GM21515 (cell line): Measurements from ENCODE around the gene HNRNPK.

ENCODE experiments used
- ATAC-seq: cut with Tn5 transposase; IDR thresholded peaks from one replicate; pipeline ENCODE4 v1.9.1; 2021; ENCODE audit not compliant: unreplicated experiment

HNRNPK gene

DNA sequence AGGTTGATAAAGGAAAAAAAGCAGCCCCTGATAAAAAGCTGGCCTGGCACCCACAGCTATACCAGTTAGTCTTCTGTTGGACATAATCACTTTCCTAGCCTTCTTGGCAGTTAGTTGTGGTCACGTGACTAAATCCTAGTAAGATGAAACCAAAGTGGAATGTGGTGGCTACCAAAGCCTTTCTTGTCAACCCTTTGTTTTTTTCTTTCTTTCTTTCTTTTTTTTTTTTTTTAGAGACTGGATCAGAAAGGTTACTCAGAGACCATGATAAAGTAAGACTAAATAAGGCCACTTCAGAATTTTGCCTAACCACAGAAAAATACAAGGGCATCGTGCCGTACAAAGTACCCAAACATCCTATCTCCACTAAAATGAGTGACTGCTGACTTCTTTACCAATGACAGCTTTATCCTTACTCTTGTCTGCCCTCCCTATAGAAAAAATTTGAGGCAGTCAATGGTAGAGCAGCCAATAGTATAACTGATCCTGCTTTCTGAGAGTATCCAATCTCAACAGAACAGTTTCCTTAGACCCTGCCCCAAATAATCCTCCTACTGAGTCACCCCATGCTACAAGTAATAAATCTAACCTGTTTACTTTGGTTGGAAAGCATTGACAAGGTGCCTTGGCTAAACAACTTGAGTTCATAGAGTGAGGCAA is 44.6 kb downstream of the HNRNPK start:
- no peak for ATAC-seq

DNA sequence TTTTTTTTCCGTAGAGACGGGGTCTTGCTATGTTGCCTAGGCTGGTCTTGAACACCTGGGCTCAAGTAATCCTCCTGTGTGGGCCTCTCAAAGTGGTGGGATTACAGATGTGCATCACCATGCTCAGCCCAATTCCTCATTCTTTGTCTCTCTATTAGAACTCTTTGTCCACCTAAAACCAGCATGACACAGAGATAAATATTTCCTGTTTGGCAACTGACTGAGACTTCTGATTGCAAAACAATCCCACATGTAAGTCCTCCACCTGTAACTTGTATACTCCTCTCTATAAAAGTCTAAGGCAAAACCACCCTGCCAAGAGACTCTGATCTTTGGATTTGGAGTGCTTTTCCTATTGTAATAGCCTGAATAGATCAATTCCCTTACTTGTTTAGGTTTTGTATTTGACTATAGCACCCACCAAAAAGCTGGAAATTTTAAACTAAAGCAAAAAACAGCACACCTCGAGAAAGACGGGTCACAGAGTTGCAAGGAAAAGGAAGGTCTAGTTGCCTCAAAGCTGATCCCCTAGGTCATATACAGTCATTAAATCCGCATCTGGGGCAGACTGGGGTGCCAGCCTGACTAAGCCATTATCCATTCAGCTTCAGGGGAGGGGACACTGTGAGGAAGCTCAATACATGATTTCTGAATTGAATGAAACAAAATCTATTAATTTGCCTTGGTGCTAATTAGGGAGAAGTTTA is 45.3 kb downstream of the HNRNPK start:
- no peak for ATAC-seq

DNA sequence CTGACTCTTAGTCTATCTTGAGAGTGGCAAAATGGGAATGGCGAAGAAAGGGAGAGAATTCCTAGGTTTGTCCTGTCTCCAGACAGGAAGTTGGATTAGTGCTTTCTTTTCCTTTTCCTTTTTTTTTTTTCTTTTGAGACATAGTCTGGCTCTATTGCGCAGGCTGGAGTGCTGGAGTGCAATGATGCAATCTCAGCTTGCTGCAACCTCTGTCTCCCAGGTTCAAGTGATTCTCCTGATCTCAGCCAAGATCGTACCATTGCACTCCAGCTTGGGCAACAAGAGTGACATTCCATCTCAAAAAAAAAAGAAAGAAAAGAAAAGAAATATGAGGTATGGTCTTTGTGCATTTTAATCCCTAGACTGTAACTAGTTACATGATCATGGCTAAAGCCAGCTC is 46.2 kb downstream of the HNRNPK start:
- ATAC-seq = no peak

DNA sequence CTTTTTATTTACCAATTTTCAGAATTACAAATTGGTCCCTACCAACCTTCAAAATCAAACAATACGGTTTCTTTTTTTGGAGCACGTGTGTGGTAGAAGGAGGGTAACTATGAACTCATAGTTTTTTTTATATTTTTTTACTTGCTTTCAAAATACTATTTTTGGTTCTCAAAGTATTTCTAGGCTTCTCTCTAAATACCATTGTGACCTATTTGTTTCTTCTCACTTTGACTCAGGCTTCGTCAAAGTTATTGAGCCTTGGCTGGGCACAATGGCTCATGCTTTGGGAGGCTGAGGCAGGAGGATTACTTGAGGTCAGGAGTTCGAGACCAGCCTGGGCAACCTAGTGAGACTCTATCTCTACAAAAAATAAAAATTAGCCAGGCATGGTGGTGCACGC is 47.2 kb downstream of the HNRNPK start:
- no peak for ATAC-seq

DNA sequence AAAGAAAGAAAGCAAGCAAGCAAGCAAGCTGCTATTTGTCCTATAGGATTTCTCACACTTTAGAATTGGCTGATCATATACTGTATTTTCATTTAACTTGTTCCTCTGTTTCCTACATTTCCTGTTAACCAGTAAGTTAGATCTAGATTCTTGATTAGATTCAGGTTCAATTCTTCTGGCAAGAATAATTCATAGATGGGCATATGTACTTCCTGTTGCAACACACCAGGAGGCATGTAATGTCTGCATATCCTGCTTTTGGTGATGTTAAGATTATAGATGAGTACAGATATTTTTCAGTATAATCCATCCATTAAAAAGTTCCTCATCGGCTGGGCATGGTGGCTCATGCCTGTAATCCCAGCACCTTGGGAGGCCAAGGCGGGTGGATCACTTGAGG is 48.0 kb downstream of the HNRNPK start:
- no peak for ATAC-seq

DNA sequence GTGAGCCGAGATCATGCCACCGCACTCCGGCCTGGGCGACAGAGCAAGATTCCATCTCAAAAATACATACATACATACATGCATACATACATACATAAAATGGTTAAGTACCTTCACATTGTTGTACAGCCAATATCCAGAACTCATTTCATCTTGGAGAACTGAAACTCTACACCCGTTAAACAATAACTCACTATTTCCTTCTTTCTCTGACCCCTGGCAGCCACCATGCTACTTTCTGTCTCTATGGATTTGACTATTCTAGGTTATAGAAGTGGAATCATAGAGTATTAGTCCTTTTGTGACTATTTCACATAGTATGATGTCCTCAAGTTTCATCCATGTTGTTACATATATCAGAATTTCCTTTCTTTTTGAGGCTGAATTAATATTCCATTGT is 49.1 kb downstream of the HNRNPK start:
- no peak for ATAC-seq

DNA sequence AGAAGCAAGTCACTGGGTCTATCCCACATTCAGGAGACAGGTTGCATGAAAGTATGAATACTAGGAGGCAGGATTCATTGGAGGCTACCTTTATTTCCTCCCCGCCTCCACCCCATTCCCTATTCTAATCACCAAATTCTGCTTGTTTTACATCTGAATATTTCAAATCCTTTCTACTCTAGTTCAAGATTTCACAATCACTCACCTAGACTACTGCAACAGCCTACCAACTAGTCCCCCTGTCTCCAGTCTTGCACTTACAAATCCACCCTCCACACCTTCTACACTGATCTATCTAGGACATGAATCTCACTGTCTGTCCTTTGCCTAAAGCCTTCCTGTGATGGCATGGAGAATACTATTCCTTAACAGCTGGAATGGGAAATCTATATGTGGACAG is 52.4 kb downstream of the HNRNPK start:
- no peak for ATAC-seq

DNA sequence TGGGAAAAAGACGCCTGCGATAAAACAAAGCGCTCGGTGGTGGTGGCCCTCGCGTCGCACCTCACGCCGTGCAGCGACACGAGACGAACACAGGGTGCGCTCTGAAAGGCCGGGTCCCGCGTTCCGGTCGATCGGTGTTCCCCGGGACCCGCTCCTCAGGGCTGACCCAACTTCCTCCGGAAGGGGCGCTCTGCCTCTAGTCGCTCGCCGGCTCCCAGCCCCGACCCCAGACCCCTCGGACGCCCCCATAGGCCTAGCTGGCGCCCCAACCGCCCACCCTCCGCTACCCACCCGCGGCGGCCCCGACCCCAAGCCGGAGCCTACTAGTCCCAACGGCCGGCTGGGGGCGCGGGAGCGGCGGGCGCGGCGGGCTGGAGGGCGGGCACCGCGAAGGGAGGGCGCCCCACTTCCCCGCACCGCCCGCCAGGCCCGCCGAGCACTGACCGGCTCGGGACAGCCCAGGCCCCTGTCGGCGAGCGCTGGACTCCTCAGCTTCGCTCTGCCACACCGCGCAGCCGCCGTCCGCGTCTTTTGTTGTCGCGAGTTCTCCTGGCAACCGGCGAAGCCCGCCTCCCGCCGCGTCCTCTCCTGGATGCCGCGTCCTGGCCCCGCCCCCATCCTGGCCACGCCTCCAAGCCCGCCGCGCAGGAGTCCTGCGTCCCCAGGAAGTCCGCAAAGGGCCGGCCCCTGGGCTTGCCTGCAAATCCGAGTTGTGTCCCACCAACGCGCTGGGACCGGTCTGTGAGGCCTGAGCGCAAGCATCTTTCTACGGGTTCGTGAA is 58.9 kb downstream of the HNRNPK start, which contains the start of gene KIF27:
Gene KIF27 (minus strand): TSS at position 506 of the 781 bp plus-strand sequence. CDS start 5,841 bp downstream, outside the sequence.
- ATAC-seq = peak; percentile 95

DNA sequence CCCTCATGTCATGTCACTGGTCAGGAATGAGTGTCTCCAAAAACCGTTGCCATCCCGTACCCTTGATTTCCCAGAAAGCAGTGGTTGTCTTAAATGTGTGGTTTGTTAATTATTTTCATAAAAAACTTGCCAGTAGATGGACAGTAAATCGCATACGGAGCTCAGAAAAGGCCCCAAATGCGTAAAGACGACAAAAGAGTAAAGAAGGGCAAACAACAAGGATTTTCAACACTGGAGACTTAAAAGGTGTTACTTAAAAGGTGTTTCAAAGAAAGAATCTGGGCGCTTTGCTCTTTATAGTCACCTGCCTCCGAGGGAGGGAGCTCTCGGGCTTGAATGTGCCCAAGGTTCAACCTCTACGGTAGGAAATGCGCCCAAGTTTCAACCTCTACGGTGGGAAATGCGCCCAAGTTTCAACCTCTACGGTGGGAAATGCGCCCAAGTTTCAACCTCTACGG is 59.5 kb downstream of the HNRNPK start:
- peak; percentile 26 for ATAC-seq

DNA sequence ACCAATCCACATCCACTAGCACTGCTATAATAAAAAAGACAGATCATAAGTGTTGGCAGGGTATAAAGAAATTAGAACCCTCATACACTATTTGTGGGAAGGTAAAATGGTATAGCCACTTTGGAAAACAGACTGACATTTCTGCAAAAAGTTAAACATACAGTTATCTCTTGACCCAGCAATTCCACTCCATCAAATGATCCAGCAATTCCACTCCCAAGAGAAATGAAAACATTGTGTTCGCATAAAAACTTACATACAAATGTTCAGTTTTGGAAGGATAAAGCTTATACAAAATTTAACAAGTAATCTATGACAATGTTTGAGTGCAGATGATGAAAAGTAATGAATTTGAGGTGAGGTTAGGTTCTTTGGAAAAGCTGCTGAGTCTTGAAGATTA is 60.9 kb downstream of the HNRNPK start:
- ATAC-seq = no peak
